Heart right ventricle (tissue), 16 donors: ENCODE results near the gene SMARCA4. TPM values are rescaled to one million over a fixed set of nuclear protein-coding genes. Genes with fewer than 3 reads are reported as not detected.

Experiments
- ATAC-seq, 8 donors: fragments of 200-7000 bp; cut with Tn5 transposase; one replicate each; pipeline ENCODE4 v1.9.1; 2020; ENCODE audit warnings: mild to moderate bottlenecking in 8 of 8, moderate library complexity in 8 of 8, moderate number of reproducible peaks in 1 of 8
- DNase-seq, 2 donors: peaks; one replicate each; pipeline ENCODE4 v3.0.0-alpha.2; 2020
- H3K27ac ChIP-seq, 10 donors: fragments of 200-600 bp; sonication (generic) in 2 of 10; one replicate each; pipeline versions ENCODE4 v1.5.0 to v1.8.0; 2020 to 2022; ENCODE audit warnings: mild to moderate bottlenecking in 3 of 10
- H3K27me3 ChIP-seq, 7 donors: fragments of 200-600 bp; one replicate each; pipeline ENCODE4 v1.8.0; 2021 to 2022; ENCODE audit warnings: mild to moderate bottlenecking in 2 of 7
- H3K36me3 ChIP-seq, 9 donors: fragments of 200-600 bp; sonication (generic) in 1 of 9; one replicate each; pipeline versions ENCODE4 v1.5.0 to v1.8.0; 2020 to 2022; ENCODE audit warnings: mild to moderate bottlenecking in 2 of 9
- H3K4me1 ChIP-seq, 9 donors: fragments of 200-600 bp; sonication (generic) in 1 of 9; one replicate each; pipeline versions ENCODE4 v1.5.0 to v1.8.0; 2020 to 2022; ENCODE audit warnings: mild to moderate bottlenecking in 4 of 9
- H3K4me3 ChIP-seq, 10 donors: fragments of 200-600 bp; sonication (generic) in 2 of 10; one replicate each; pipeline versions ENCODE4 v1.5.0 to v1.8.0; 2020 to 2022; ENCODE audit warnings: mild to moderate bottlenecking in 7 of 10, moderate library complexity in 2 of 10
- H3K9me3 ChIP-seq, 11 donors: fragments of 200-600 bp in 10 of 11; sonication (generic) in 2 of 11; one replicate each; pipeline versions ENCODE4 v1.5.0 to v1.8.0; 2013 to 2022; ENCODE audit warnings: mild to moderate bottlenecking in 2 of 11, control low read depth in 1 of 11, moderate library complexity in 1 of 11
- CTCF ChIP-seq, 9 donors: fragments of 200-600 bp; sonication (generic) in 2 of 9; IDR thresholded peaks; one replicate each; pipeline versions ENCODE4 v1.5.0 to v1.8.0; 2021 to 2022; ENCODE audit warnings: antibody characterized with exemption in 9 of 9, mild to moderate bottlenecking in 5 of 9, moderate library complexity in 1 of 9
- WGBS, 2 donors: extraction: QIAGEN DNeasy Blood & Tissue Kit; methylation state at CpG; one replicate each; pipeline ENCODE4 v1.1.7; 2013; ENCODE audit warnings: inconsistent platforms in 1 of 2; 5-methylcytosine and 5-hydroxymethylcytosine counted together
- intact Hi-C, 10 donors: fragments of 100-400 bp; cut with DNase I; formaldehyde crosslinking; loops; one replicate each; pipeline versions ENCODE4 v1.11.1 to v1.14.2; 2022
- long read RNA-seq, 3 donors: library from polyadenylated mRNA; unstranded; transcript quantifications; one replicate each; pipeline ENCODE4 v2.0.0, GENCODE V29; 2020 to 2021
- polyA plus RNA-seq, 2 donors: library from polyadenylated mRNA; stranded (reverse); fragments of 200-250 nt; gene quantifications; one replicate each; pipeline ENCODE4 v1.2.3, GENCODE V29; 2013
- total RNA-seq, 10 donors: library from RNA; stranded (reverse); fragmentation: NEBNext Ultra II Directional in 3 of 10; extraction: Animal tissue kit (Norgen Biotek cat#: 25700) in 3 of 10; gene quantifications; one replicate each; pipeline versions ENCODE4 v1.2.1 to v1.2.4, GENCODE V29; 2021 to 2023
- donor health status: Arrhythmogenic right ventricular cardiomyopathy.
- donor health status: ischemic (EF 13 %, LVEDD 7.1; RV severe dilation, severe dysfunction).
- donor health status: healthy with polysubstance abuse.
- donor health status: DM: no; HTN: yes; CAD: no.
- donor health status: DM: no; HTN: no; CAD: no.
- donor health status: ischemic (EF 25% LVEDD 6.9; RV normal size, moderate dysfunction).
- donor health status: ischemic (EF 25% LVEDD 5.7; RV mildly dilated, moderate dysfunction).
- donor health status: healthy.
- donor health status: DM: yes; HTN: yes; CAD: no.
- donor health status: Ischemic cardiomyopathy.
- donor health status: ischemic (EF 35%, LVEDD 5.7; RV mildly dilated, moderate dysfunction).
- donor health status: nonischemic (EF 11% LVEDD 7.7; RV severe dilation, severe dysfunction).
- donor health status: DM: yes; HTN: yes; CAD: no.
- donor health status: PGD.
- donor health status: ischemic (EF 29% LVEDD 5.4; RV normal size, mild dysfunction).
- donor health status: nonischemic (EF 23%, LVEDD 6.1; RV moderate dilation, normal function).

The SMARCA4 gene
- total RNA-seq, result 10 to 100 TPM; 35.2 to 54.4 (median 42.2) TPM
- polyA plus RNA-seq, result 10 to 100 TPM; 53.0 to 64.8 TPM
- long read RNA-seq, donor 1, full-length matches to known transcripts, result 2 of 58 reads
- long read RNA-seq, donor 1, partial matches to known transcripts, result 52 of 58 reads
- long read RNA-seq, donor 1, other reads (novel, unspliced or antisense), result 4 of 58 reads
- long read RNA-seq, donor 2, full-length matches to known transcripts, result 4 of 77 reads
- long read RNA-seq, donor 2, partial matches to known transcripts, result 65 of 77 reads
- long read RNA-seq, donor 2, other reads (novel, unspliced or antisense), result 8 of 77 reads
- long read RNA-seq, donor 3, partial matches to known transcripts, result 91 of 107 reads
- long read RNA-seq, donor 3, other reads (novel, unspliced or antisense), result 10 of 107 reads

GRCh38 chr19:10960314-10961072, at the start of gene SMARCA4:
Gene SMARCA4, plus strand, starts transcription at chr19:10961030. Its CDS starts 23,122 bp downstream, at chr19:10984152.
- Histone ChIP-seq H3K4me1 (peaks cover 0 to 28% (median 17%) of the 10 kb centered on the region in 9 donors), H3K4me3 (peak within 1 kb of the TSS; percentile 72 to 99 (median 90)), H3K27me3 (no peaks in the 10 kb centered on the region), H3K9me3 (no peaks in the 10 kb centered on the region), H3K36me3 (no peaks in the 10 kb centered on the region), H3K27ac (peak within 1 kb of the TSS; percentile 90 to 99 (median 95))
- WGBS, 2 donors, result 0 to 1% methylated on average over 68 to 93 of the region's 100 CpGs
- intact Hi-C loops, result loop anchor here in 1 of 10 donors (2.0 kb wide), 1 partner anchor 14 kb away; no protein-coding TSS in a partner anchor
- peak; percentile 95 to 98 (median 97) for ATAC-seq
- DNase-seq, result peak; percentile 96 to 99
- TF ChIP-seq CTCF (IDR thresholded peaks at IDR 0.05), result no peak

DNA sequence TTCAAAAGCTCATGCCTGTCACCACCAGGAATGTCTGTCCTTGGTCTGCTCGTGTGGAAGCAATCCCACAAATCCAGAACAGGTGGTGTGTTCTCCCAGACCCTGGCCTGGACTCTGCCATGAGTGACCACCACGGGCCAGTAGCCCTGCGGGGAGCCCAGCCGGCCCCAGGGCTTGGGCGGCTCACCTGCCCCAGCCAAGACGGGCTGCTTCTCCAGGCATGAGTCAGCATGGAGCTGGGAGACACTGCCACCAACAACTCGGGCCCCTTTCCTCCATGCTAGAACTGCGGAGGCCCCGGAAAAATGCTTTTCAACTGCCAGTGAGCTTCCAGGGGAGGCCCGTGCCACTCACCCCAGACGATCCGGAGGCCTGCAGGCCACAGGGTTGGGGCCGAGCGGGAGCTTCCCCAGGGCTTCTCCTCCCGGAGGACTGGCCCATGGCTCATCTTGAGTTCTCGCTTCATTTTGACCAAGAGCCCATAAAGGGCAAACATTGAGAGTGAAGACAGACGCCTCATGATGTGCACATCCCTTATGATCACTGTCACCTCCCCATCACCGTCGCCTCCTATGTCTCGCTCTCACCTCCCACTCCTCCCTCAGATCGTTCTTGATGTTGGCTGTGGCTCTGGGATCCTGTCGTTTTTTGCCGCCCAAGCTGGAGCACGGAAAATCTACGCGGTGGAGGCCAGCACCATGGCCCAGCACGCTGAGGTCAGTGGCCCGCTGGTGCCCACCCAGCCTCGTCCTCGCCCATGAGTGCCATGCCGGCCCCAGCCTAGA, 49.1 kb upstream of the SMARCA4 start:
- Histone ChIP-seq H3K36me3 (peaks cover 0 to 99% (median 49%) of the 10 kb centered on the region in 9 donors), H3K27ac (no peak overlapping the region), H3K4me1 (no peaks in the 10 kb centered on the region), H3K9me3 (no peaks in the 10 kb centered on the region), H3K4me3 (no peak overlapping the region), H3K27me3 (no peaks in the 10 kb centered on the region)
- ATAC-seq, result no peak
- intact Hi-C loops, result no loop called here
- TF ChIP-seq CTCF (IDR thresholded peaks at IDR 0.05), result no peak
- DNase-seq, result no peak
- WGBS, 2 donors, result 89 to 91% methylated on average over 31 of the region's 31 CpGs

- DNase-seq (no peak), ATAC-seq (no peak)
- no peak overlapping the region for H3K27ac ChIP-seq
- H3K27me3 ChIP-seq, result no peaks in the 10 kb centered on the region
- H3K9me3 ChIP-seq, result no peaks in the 10 kb centered on the region
- no peak overlapping the region for H3K4me3 ChIP-seq
- H3K4me1 ChIP-seq, result no peaks in the 10 kb centered on the region
- intact Hi-C loops, result no loop called here
- 96% methylated on average over 18 of the region's 18 CpGs for WGBS, 2 donors
- TF ChIP-seq CTCF (IDR thresholded peaks at IDR 0.05), result no peak
- H3K36me3 ChIP-seq, result peaks cover 0 to 99% (median 49%) of the 10 kb centered on the region in 9 donors
Observed at GRCh38 chr19:10912619-10913018, 48.2 kb upstream of the SMARCA4 start.
